C4-2B (cell line): ENCODE data around the gene SPRTN.

Experiments used
- H3K27ac ChIP-seq: fragments of 450-650 bp; 2 replicates; pipeline ENCODE4 v1.5.1; 2017
- ZFX ChIP-seq: fragments of 450-650 bp; IDR thresholded peaks from 2 replicates; pipeline ENCODE4 v1.6.1; 2017
- TF ChIP-seq, protein P1 (sequence below): fragments of 450-650 bp; conservative IDR thresholded peaks from 2 replicates; pipeline ENCODE4 v1.5.1; 2017; ENCODE audit warnings: mild to moderate bottlenecking

The SPRTN gene

GRCh38 chr1:231387770-231388669 is 49.9 kb downstream of the SPRTN start:
- no peak overlapping the region for H3K27ac ChIP-seq
- TF ChIP-seq ZFX, result no peak
- TF ChIP-seq, protein P1, sequence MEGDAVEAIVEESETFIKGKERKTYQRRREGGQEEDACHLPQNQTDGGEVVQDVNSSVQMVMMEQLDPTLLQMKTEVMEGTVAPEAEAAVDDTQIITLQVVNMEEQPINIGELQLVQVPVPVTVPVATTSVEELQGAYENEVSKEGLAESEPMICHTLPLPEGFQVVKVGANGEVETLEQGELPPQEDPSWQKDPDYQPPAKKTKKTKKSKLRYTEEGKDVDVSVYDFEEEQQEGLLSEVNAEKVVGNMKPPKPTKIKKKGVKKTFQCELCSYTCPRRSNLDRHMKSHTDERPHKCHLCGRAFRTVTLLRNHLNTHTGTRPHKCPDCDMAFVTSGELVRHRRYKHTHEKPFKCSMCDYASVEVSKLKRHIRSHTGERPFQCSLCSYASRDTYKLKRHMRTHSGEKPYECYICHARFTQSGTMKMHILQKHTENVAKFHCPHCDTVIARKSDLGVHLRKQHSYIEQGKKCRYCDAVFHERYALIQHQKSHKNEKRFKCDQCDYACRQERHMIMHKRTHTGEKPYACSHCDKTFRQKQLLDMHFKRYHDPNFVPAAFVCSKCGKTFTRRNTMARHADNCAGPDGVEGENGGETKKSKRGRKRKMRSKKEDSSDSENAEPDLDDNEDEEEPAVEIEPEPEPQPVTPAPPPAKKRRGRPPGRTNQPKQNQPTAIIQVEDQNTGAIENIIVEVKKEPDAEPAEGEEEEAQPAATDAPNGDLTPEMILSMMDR, result no peak

DNA sequence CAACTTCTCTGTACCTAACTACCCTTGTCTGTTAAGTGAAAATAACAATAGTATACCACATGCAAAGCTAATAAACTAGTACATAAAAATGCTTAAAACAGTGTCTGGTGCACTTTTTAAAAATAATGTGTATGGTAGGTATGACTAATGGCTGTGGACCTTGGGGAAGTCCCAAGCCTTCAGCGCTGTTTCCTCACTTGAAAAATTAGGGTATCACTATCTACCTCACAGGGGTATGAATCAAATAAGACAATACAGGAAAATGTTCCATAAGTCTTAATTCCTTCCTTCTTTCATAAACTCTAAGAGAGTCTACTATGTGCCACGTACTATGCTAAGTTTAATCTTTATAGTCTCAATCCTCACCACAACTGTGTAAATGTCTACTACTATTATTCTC is 52.0 kb downstream of the SPRTN start:
- no peak overlapping the region for H3K27ac ChIP-seq
- TF ChIP-seq ZFX, result no peak
- TF ChIP-seq, protein P1, result no peak

DNA sequence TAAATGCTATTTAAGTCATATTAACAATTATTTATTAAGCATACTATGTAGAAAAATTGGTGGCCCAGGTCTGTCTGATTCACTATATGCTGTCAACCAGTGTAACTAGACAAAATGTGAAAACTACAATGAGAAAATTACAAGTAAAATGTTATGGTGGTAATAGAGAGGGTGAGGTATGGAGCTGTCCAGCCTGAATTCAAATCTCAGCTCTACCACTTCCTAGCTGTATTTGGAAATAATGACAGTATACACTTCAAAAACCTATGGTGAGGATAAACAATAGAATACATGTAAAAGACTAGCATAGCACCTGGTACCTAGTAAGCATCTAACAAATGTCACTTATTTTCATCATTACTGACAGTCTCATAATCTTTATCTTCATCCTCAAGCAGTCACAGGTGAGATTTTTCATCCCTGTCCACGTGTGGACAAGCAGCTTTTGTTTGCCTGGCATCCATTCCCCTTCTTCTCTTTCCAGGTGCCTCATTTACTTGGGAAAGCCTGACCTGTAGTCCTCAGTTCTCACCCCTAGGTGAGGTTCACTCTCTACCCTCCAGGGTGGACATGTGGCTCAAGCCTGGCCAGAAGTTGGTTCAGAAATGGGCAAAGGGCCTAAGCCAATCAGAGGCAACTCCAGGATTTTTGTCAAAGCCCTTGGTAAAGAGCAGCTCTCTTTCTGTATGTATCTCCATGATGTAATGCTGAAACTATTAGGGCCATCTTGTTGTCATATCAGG is 54.5 kb downstream of the SPRTN start:
- TF ChIP-seq, protein P1, result no peak
- no peak for TF ChIP-seq ZFX
- no peak overlapping the region for H3K27ac ChIP-seq

DNA sequence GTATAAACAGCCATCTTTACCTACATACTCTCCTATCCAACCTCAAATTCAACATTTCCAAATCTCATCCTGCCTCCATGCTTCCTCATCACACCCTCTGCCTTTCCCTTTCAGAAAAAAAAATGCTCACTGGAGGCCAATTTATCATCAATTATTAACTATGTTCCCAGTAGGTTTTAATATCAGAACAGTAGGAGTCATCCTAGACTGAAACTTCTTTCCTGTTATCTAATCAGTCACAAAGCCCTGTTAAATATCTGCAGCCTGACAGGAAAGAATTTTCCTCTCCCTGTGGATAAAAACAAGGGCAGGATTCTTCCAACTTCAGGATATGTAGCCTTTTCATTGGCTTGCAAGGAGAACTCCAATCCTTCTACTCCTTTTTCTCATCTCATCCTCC is 55.6 kb downstream of the SPRTN start:
- TF ChIP-seq, protein P1, result no peak
- TF ChIP-seq ZFX, result no peak
- H3K27ac ChIP-seq, result no peak overlapping the region

- TF ChIP-seq ZFX, result no peak
- TF ChIP-seq, protein P1, result no peak
- H3K27ac ChIP-seq, result no peak overlapping the region
Observed at GRCh38 chr1:231395076-231395997, 57.2 kb downstream of the SPRTN start.

DNA sequence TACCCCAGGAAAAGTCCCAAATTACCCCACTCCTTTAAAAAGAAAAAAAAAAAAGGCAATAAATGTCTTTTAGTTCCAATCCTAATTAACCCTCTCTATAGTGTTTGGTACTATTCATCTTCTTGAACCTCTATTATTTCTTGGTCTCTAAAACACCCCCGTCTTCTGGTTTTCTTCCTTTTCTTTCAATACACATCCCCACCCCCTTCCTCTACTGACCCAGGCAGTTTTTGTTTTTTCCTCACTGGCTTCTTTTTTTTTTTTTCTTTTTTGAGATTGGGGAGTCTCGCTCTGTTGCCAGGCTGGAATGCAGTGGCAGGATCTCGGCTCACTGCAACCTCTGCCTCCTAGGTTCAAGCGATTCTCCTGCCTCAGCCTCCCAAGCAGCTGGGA is 57.9 kb downstream of the SPRTN start:
- no peak overlapping the region for H3K27ac ChIP-seq
- TF ChIP-seq, protein P1, result no peak
- no peak for TF ChIP-seq ZFX
